Measurements from ENCODE around the gene SKI. TPM values are rescaled to one million over a fixed set of nuclear protein-coding genes. Genes with fewer than 3 reads are reported as not detected.

The SKI gene
- total RNA-seq, 1 experiment from 2014 or later, result 89.5 TPM

GRCh38 chr1:2302292-2302925, 74.3 kb downstream of the SKI start:
- H3K23ac ChIP-seq (ENCODE audit: insufficient read length, low read depth, low read length), result no peak overlapping the region
- H2BK20ac ChIP-seq (ENCODE audit: low read depth, low read length, poor library complexity, severe bottlenecking), result no peak overlapping the region
- H2BK5ac ChIP-seq (ENCODE audit: insufficient read length, low read length), result no peak overlapping the region
- no peak overlapping the region for H3K56ac ChIP-seq (ENCODE audit: insufficient read length, low read depth, low read length)
- H4K91ac ChIP-seq (ENCODE audit: insufficient read length, low read depth, low read length), result no peak overlapping the region
- no peaks in the 10 kb centered on the region for H3K27me3 ChIP-seq (ENCODE audit: insufficient read depth, low read length)
- H2BK15ac ChIP-seq (ENCODE audit: low read depth, low read length), result no peak overlapping the region
- no peaks in the 10 kb centered on the region for H3K27me3 Mint-ChIP-seq (ENCODE audit: low read depth)
- no peaks in the 10 kb centered on the region for H4K20me1 ChIP-seq (ENCODE audit: control insufficient read depth, insufficient read depth, insufficient read length)
- no peak overlapping the region for H3K14ac ChIP-seq (ENCODE audit: insufficient read depth, low read length)
- peaks cover 3 to 7% of the 10 kb centered on the region in 2 experiments; a peak in 3 of 4 replicates for H3K4me1 Mint-ChIP-seq
- no peak overlapping the region for H2BK120ac ChIP-seq (ENCODE audit: low read depth, low read length, poor library complexity, severe bottlenecking)
- H3K18ac ChIP-seq (ENCODE audit: insufficient read length, low read depth, low read length), result no peak overlapping the region
- no peaks in the 10 kb centered on the region for H3K9me3 Mint-ChIP-seq
- peaks cover 10% of the 10 kb centered on the region for H3K79me1 ChIP-seq (ENCODE audit: insufficient read depth, low read depth, low read length, poor library complexity, severe bottlenecking)
- no peak overlapping the region for H3K4me2 ChIP-seq (ENCODE audit: insufficient read depth, insufficient read length, low read length)
- H3K4me3 Mint-ChIP-seq, result no peak overlapping the region
- no peak overlapping the region for H3T11ph ChIP-seq (ENCODE audit: low read length)
- H3K4ac ChIP-seq (ENCODE audit: low read depth, low read length), result no peak overlapping the region
- H4K5ac ChIP-seq (ENCODE audit: insufficient read length, low read depth, low read length), result no peak overlapping the region
- H2BK12ac ChIP-seq (ENCODE audit: insufficient read length, low read depth, low read length), result no peak overlapping the region
- whole genome bisulfite sequencing (ENCODE audit: extremely low coverage, insufficient read length, low lambda C conversion rate), result no CpG with 5 or more reads among the region's 24 CpGs
- H3K23me2 ChIP-seq (ENCODE audit: insufficient read length, low read depth, low read length, poor library complexity, severe bottlenecking), result no peaks in the 10 kb centered on the region
- no peaks in the 10 kb centered on the region for H3K4me1 ChIP-seq (ENCODE audit: insufficient read depth, low read length)
- H4K8ac ChIP-seq (replicated peaks; ENCODE audit: insufficient read length, low read depth, low read length), result no peak overlapping the region
- peaks cover 15% of the 10 kb centered on the region; the same call in 1 of the 2 replicates for H3K79me2 ChIP-seq (ENCODE audit: insufficient read depth, low read length)
- H3K36me3 Mint-ChIP-seq (ENCODE audit: insufficient read depth in 1 of 3, low read depth in 3 of 3), result peaks cover 11 to 38% (median 33%) of the 10 kb centered on the region in 3 experiments; a peak in 6 of 7 replicates
- no peak overlapping the region for H2AFZ ChIP-seq (ENCODE audit: low read length)
- no peak overlapping the region for H3K27ac ChIP-seq (ENCODE audit: insufficient read length, low read depth, low read length)
- no peak for DNase-seq
- H3K9me3 ChIP-seq (ENCODE audit: control insufficient read depth, low read depth, low read length), result no peaks in the 10 kb centered on the region
- H3K27ac Mint-ChIP-seq, result no peak overlapping the region; a peak in 1 of 7 replicates
- no peak overlapping the region for H3K9ac ChIP-seq (ENCODE audit: extremely low read depth, insufficient read length, low read length)
- H2AK5ac ChIP-seq (ENCODE audit: insufficient read length, low read length), result no peak overlapping the region
- no peak for TF ChIP-seq CTCF (conservative IDR thresholded peaks at IDR 0.05)
